GM12892 (cell line): ENCODE results near the gene ITIH5.

Experiments used
- POLR2A ChIP-seq: IDR thresholded peaks from 2 replicates; pipeline ENCODE4 v1.6.1; 2011; ENCODE audit warnings: low read depth, low read length, control low read depth
- POLR2AphosphoS5 ChIP-seq: IDR thresholded peaks from 2 replicates; pipeline ENCODE4 v1.6.1; 2011; ENCODE audit warnings: low read depth, low read length, control low read depth

- no peak for TF ChIP-seq POLR2A
- no peak for TF ChIP-seq POLR2AphosphoS5
Observed at GRCh38 chr10:7579681-7580080, 87.1 kb downstream of the ITIH5 start.
